Left ventricle myocardium superior (tissue), 1 donor: ENCODE measurements around the gene EHMT1. TPM values are rescaled to one million over a fixed set of nuclear protein-coding genes. Genes with fewer than 3 reads are reported as not detected.
A peak's percentile ranks its signal among the peaks of the same experiment; 100 is the strongest.
"Not testable (repeated sequence)": the region's sequence is repeated elsewhere in the genome, so short reads cannot be mapped to it uniquely, and the experiment has no call there.

ENCODE experiments used
- ATAC-seq: fragments of 200-7000 bp; cut with Tn5 transposase; one replicate; pipeline ENCODE4 v1.9.1; 2020; ENCODE audit warnings: mild to moderate bottlenecking, moderate library complexity
- DNase-seq: peaks from one replicate; pipeline ENCODE4 v3.0.0-alpha.2; 2020
- intact Hi-C: fragments of 100-400 bp; cut with micrococcal nuclease; formaldehyde crosslinking; loops from one replicate; pipeline ENCODE4 v1.11.0; 2022
- microRNA-seq: library from miRNA; unstranded; fragments of <30 nt; microRNA quantifications from one replicate; pipeline ENCODE4 v1.2.0, GENCODE V29; 2020; ENCODE audit warnings: borderline number of aligned reads
- total RNA-seq: library from RNA; stranded (reverse); fragmentation: NEBNext Ultra II Directional; extraction: Animal tissue kit (Norgen Biotek cat#: 25700); gene quantifications from one replicate; pipeline ENCODE4 v1.2.1, GENCODE V29; 2021
- donor health status: DM: no; HTN: yes; CAD: no; lungs with severe emphysema.

Gene EHMT1
- total RNA-seq, 1 donor from 2014 or later: 37.0 TPM

GRCh38 chr9:137880160-137880975, 261.6 kb downstream of the EHMT1 start:
- no peak for DNase-seq
- intact Hi-C loops: no loop called here
- no peak for ATAC-seq

DNA sequence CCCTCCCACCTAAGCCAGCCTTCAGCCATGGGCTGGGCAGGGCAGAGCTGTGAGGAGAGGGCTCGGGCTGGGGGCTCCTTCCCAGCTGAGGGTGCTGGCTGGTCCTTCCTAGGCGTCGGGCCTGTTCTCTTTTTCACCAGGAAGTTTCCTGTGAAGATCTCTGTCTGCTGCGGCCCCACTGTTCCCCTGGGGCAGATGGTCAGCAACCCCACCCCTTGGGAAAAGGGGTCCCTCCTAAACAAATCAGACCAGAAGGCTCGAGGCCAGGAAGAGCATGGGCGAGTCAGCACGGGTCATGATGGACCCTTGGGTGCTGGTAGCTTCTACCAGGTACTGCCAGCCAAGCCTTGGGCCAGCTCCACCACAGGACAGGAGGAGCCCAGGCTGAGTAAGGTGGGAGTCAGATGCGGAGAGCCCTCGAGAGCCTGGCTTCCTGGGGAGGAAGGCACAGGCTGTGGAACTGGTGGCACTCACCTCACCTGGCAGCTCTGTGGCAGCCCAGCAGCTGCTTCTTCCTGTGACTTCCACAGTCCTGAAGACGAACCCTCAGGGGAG, 262.2 kb downstream of the EHMT1 start:
- DNase-seq: no peak
- intact Hi-C loops: no loop called here
- no peak for ATAC-seq

DNA sequence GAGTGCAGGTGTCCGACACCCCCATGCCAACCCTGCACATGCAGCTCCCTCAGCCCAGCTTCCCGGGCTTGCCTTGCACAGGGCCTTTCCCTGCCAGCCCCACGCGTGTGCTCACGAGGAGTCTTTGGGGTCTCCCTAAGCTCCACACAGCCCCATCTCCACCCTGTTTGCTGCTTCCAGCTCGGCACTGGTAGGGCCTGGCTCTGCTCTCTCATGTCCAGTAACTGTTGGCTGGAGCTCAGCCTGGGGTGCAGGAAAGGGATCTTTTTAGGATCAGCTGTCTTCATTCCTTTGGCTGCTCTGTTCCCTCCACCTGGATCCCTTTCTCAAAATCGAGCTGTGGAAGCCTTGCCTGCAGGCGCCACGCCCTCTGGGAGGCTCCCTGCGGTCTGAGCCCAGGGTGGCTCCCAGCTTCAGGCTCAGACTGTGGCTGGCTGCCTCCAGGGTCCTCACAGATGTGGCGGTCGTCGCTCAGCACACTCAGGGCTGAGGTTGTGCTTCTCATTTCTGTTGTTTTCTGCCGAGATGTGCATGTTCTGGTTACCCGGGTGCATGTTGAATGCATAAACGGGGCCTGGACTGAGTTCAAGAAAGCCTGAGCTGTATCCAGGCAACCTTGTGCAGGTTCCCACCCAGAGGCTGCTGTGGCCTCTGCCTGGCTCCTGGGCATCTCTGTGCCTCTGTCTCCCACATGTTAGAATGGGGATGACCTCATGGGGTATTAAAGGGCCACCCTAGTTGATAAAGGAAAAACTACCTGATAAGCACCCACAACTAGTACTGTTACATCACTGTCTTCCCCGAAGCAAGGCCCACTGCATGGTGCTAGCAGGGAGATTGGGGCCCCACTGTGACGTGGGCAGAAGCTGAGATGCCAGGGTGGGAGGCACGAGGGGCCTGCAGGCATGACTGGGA, 263.0 kb downstream of the EHMT1 start:
- intact Hi-C loops: no loop called here
- DNase-seq (no peak), ATAC-seq (no peak)

DNA sequence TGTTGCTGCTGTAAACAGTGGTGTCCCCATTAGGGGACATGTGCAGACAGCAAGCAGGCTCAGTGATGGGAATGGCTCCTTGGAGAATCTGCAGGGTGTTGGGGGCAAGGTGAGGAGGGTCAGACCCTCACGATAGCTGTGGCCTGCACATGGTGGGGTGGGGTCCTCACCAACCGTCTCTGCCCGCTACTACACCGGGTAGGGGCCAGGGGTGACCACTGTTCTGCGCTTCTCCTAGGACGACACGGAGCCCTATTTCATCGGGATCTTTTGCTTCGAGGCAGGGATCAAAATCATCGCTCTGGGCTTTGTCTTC, 263.7 kb downstream of the EHMT1 start:
- intact Hi-C loops: no loop called here
- DNase-seq (no peak), ATAC-seq (no peak)

GRCh38 chr9:137883977-137884376, 265.2 kb downstream of the EHMT1 start:
- intact Hi-C loops, ATAC-seq, DNase-seq: not testable (repeated sequence)

GRCh38 chr9:137884547-137884946, 265.7 kb downstream of the EHMT1 start:
- intact Hi-C loops, DNase-seq: not testable (repeated sequence)
- ATAC-seq: peak; percentile 38

- intact Hi-C loops, ATAC-seq, DNase-seq: not testable (repeated sequence)
These were observed 266.3 kb downstream of the EHMT1 start for GRCh38 chr9:137885121-137885520.

Small RNA genes within 50 kb of the gene (microRNA-seq; reads per million reads assigned to microRNA genes)
- gene MIR602: not detected

Other genes with a start within 250 kb of the EHMT1 start
- gene EXD3, start 195.8 kb upstream of the EHMT1 start, total RNA-seq: 8.3 TPM
- 1.9 TPM for gene NOXA1, start 195.6 kb upstream of the EHMT1 start, total RNA-seq
- not detected for gene ENTPD8, start 177.6 kb upstream of the EHMT1 start, total RNA-seq
- gene NSMF, start 159.7 kb upstream of the EHMT1 start, total RNA-seq: 10.2 TPM
- 10.7 TPM for gene PNPLA7, start 68.6 kb upstream of the EHMT1 start, total RNA-seq
- 228 TPM for gene MRPL41, start 67.1 kb upstream of the EHMT1 start, total RNA-seq
- gene DPH7, start 40.1 kb upstream of the EHMT1 start, total RNA-seq: 21.8 TPM
- gene ZMYND19, start 28.5 kb upstream of the EHMT1 start, total RNA-seq: 11.6 TPM
- 17.3 TPM for gene ARRDC1, start 13.3 kb upstream of the EHMT1 start, total RNA-seq